Measurements from ENCODE around the gene TCN1.
"Not testable (repeated sequence)": the region's sequence is repeated elsewhere in the genome, so short reads cannot be mapped to it uniquely, and the experiment has no call there.

The TCN1 gene, protein sequence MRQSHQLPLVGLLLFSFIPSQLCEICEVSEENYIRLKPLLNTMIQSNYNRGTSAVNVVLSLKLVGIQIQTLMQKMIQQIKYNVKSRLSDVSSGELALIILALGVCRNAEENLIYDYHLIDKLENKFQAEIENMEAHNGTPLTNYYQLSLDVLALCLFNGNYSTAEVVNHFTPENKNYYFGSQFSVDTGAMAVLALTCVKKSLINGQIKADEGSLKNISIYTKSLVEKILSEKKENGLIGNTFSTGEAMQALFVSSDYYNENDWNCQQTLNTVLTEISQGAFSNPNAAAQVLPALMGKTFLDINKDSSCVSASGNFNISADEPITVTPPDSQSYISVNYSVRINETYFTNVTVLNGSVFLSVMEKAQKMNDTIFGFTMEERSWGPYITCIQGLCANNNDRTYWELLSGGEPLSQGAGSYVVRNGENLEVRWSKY

DNA sequence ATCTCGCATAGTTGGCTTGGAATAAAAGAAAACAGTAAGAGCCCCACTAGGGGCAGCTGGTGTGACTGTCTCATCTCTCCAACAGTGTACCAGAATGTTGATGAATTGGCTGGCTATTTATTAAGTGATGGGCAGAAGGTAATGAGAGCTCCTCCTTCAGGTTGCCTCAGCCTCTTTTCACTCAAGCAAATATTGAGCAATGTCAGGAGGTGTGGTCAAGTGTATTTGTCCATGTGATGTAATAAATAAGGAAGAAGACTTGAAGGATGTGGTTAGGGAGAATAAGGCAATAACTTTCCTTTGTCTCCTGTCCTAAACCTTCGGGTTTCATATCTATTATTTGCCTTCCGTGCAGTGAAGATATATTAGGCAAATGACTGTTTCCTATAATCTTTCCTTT lies at the start of gene TCN1:
TCN1 (minus strand) TSS at position 91 of the 400 bp plus-strand sequence; CDS start at position 74, 17 bp downstream.
- no peak for DNase-seq (ENCODE audit: low spot score)

DNA sequence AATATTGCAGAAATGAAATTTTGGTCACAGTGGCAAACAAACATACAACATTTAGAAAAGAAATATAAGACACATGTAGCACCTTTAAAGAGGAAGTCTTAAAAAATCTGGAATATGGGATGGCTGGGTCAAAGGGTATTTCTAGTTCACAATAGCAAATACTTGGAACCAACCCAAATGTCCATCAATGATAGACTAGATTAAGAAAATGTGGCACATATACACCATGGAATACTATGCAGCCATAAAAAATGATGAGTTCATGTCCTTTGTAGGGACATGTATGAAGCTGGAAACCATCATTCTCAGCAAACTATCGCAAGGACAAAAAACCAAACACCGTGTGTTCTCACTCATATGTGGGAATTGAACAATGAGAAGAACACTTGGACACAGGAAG lies 37.3 kb upstream of the TCN1 start:
- not testable (repeated sequence) for DNase-seq (ENCODE audit: low spot score)

DNA sequence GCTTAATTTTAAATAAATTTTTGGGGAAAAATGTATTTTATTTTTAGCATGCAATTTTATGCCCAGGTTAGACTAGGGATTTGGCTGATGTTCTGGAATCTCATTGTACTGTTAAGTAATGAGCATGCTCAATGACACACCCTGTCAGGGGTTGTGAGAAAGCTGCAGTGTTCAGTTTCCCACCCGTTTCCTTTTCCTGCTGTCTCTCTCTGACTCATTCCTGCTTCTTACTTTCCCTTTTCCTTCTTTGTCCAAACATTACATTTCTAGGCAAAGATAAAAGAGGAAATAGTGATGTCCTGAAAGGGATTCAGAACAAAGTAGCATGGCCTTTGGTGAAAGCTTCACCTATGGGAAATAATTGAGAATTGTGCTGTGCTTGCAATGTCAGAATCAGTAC lies 35.0 kb upstream of the TCN1 start:
- DNase-seq (ENCODE audit: low spot score), result no peak

DNA sequence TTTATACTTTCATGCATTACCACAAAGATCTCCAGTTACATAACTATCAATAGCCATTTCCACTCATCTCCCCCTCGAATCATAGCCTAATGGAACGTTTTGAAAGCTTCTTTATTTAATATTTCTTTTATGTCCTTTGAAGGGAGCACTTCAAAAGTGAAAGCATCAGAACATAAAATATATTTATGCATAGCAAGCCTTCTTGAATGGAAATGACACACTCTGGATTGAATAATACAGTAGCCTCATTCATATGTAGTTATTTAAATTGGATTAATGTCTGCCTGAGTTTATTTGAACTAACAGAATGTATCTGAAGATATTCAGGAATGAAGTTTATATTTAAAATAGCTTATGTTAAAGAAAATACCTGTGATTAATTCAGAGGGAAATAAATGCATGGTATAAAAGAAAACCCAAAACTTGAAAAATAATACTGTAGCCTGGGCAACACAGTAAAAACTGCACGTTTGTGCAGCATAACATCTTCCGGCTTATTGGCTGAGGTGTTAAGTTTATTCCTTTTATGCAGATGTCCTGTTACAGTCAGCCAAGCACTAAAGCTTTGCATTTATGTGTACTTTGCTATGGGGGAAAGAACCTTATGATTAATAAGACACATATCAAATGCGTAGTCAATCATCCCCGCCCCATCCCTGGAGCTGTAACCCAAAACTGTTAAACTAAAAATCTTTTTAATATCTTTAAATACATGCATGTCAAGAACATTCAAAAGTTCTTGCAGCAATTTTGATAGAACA lies 34.3 kb upstream of the TCN1 start:
- no peak for DNase-seq (ENCODE audit: low spot score)

DNA sequence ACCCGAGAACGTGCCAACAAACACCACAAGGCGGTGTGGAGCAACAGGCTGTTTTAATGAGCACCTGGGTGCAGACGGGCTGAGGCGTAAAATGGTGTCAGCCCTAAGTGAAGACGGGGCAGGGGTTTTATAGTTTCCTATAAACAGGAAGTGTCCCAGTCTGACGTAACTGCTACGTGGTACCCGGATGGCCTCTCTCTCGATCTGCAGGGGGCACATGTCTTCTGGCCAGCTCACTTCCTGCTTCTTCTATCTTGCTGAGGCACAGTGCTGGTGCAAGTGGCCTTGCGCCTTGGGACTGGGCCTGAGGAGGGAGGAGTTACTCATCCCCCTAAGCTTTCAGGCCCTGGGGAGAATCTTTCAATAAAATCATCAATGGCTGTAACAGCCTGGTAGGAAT lies 33.2 kb upstream of the TCN1 start:
- no peak for DNase-seq (ENCODE audit: low spot score)

DNA sequence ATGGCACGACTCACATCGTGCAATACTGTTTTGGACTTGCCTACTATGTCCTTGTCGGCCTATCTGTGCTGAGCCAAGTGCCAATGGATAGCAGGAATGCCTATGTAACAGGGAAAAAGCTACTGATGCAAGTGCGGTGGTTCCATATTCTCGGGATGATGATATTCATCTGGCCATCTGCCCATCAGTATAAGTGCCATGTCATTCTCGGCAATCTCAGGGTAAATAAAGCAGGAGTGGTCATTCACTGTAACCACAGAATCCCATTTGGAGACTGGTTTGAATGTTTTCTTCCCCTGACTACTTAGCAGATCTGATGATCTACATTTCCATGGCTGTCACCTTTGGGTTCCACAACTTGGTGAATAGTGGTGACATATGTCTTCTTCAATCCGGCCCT lies 32.4 kb upstream of the TCN1 start:
- DNase-seq (ENCODE audit: low spot score), result no peak

DNA sequence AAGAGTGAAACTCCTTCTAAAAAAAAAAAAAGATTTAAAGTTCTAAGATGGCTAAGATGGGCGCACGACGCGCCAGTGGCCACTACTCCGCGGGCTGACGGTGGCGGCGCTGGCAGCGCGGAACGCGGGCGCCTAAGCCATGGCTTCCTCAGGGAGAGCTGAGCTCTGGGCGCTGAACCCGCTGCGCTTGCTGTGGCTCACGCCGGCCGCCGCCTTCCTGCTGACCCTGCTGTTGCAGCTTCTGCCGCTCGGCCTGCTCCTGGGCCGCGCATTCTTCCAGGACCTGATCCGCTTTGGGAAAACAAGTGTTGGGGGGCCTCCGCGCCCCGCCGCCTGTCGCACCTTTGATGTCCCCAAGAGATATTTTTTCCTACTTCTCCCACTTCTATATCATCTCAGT lies 31.8 kb upstream of the TCN1 start:
- DNase-seq (ENCODE audit: low spot score), result no peak

DNA sequence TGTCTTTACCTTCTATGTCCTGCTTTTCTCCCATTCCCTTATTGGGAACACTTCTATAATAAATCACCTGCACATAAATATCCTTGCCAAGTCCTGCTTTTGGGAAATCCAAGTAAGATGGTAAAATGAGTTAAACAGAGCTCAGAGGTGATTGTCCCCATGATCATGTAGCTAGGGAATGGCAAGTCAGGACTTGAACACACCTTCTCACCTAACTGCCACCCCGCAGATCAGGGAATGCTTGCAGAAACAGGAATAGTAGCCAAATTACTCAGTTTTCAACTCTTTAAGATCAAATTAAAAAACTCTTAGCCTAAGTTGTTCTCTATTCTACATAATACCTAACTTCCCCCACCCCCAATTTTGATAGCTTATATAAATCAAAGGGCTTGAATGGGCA lies 28.3 kb upstream of the TCN1 start:
- DNase-seq (ENCODE audit: low spot score), result no peak

DNA sequence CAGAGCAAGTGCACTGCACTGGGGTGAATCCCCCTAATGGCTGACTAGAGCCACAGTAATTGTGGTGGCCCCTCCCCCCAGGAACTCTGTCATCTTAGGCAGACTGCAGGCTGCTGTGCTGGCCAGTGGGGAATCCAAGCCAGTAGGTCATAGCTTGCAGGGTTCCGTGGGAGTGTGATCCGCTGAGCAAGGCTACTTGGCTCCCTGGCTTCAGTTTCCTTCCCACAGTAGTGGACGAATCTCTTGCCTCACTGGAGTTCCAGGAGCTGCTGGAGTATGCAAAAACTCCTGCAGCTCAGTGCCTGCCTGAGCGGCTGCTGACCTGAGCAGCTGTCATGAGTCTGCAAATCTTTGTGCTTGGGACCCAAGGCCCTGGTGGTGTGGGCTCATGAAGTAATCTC lies 25.5 kb upstream of the TCN1 start:
- DNase-seq (ENCODE audit: low spot score), result no peak

DNA sequence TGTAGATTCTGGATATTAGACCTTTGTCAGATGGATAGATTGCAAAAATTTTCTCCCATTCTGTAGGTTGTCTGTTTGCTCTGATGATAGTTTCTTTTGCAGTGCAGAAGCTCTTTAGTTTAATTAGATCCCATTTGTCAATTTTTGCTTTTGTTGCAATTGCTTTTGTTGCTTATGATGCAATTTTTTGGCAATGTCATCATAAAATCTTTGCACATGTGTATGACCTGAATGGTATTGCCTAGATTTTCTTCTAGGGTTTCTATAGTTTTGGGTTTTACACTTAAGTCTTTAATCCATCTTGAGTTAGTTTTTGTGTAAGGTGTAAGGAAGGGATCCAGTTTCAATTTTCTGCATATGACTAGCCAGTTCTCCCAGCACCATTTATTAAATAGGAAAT lies 20.9 kb upstream of the TCN1 start:
- not testable (repeated sequence) for DNase-seq (ENCODE audit: low spot score)

DNA sequence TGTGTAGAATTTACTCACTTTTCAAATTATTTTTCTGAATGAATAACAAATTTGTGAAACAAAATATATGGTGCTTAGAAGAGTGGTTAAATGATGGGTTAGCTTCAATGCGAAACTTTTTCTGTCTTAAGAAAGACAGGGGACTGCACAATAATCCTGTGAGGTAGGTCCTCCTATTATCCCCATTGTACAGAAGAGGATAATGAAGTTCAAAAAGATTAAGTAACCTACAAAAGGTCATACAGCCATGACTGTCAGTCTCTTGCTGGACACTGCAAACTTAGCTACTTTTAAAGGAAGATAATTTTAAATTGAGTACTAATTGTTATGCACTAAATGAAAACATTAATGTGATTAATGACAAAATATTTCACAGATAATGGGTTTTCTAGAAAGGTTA lies 17.3 kb upstream of the TCN1 start:
- DNase-seq (ENCODE audit: low spot score), result no peak

DNA sequence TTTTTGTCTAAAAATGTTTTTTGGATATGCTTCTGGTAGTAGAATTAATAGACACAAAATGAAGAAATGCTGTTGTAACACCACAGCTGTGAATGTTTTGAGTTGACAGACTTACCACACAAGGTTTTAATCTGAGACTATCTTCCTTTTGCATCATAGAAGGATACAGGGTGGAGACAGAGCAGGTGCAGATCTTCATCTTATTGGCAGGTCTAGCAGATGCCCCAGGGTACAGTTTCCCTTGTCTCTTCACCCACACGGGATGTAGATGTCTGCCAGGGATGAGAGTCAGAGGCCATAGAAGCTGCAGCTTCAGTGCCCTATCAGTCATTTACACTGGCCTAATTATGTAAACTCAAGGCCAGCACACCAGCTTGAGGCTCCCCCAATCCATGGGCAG lies 13.3 kb upstream of the TCN1 start:
- no peak for DNase-seq (ENCODE audit: low spot score)

DNA sequence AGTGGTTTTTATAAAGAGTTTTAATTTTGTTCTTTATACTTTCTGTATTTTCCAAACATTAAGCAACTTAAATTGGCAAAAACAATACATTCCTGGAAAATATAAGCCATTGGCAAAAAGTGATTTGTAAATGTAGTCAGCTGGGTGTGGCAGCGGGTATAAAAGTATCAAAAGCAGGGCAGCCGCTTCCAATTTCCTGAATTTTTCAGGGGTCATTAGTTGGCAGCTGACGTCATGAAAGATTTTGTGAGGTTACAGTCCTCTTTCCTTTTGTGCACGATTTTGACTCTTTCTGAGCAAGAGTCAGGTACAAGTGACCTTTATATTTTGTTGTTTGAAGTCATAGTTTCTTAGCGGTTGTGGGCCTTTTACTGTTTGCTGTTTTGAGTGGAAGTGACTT lies 12.3 kb upstream of the TCN1 start, which contains the start of gene OOSP3:
OOSP3 (plus strand) TSS at position 208 of the 400 bp plus-strand sequence; CDS start at position 235, 27 bp downstream.
- DNase-seq (ENCODE audit: low spot score), result no peak

DNA sequence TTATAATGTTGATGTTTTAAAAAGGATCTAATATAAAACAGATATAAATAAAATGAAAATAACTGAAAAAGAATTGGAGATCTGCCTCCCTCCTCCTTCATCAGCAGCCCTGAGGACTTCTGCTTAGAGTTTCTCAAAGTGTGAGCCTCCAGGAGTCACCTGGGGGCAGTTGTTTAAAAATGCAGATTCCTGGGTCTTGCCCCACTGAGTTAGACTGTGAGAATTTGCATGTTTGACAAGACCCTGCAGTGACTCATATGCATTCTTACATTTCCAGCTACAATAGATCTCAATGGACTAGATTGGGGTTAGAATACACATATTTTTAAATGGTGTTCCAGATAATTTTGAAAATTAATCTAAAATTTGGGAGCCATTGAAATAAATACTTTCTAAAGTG lies 11.5 kb upstream of the TCN1 start:
- no peak for DNase-seq (ENCODE audit: low spot score)

DNA sequence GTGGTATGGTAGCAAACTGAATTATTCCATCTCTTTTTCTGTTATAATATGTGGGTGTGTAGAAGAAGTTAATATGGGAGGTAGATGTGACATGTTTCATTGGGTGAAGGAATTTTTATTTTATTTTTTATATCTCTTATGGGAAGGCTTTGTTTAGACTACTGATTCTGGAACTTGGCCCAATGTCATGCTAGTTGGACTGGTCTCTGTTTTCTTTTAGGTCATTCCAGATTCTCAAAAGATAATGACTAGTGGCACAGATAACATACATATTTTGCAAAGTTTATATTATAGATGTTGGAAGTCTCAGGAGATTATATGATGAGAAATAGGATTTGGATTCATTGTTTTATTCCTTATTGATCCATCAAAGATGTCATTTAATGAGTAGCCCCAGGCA lies 11.0 kb upstream of the TCN1 start:
- DNase-seq (ENCODE audit: low spot score), result no peak

DNA sequence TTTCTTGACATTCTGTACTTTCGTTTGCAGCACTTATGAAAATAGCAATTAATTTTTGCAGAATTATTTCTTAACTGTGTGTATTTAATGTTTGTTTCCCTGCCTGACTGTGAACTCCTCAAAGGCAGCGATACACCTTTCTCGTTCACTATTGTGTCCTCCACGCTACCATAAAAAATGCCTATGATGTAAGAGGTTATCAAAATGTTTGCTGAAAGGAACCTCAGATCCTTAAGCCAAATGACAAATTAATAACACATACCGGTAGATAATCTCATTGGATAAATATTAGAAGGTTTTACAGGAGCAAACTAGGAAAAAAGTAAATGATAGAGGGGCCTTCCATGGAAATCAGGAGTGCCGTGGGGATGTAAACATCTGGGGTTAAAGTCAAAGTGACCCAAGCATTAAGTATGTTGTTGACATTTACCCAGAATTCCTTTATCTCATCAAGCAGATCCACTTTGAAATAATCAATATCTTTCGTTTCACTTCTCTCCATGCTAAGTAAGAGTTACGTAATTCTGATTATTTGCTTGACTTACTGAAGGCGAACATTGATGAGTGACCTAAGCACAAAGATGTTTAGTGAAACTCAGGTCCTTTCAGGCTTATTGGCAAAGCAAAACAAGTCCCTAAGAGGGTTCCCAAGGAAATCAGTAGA lies 9.7 kb upstream of the TCN1 start:
- no peak for DNase-seq (ENCODE audit: low spot score)

DNA sequence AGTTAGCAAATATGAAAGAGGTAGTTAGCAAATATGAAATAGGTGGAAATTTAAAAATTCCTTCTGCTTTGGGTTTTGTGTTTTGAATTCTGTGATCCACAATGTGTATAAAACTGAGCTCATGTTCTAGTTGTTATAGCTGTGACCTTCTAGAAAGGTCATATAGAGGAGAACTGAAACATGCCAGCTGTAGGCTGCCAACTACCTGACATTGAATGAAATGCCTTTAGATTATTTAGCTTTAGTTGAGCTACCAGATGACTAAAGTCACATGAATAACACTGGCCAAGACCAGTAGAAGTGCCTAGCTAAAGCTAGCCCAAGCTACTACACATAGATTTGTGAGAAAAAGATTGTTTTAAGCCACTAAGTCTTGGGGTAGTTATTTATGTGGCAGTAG lies 5.8 kb upstream of the TCN1 start:
- no peak for DNase-seq (ENCODE audit: low spot score)

DNA sequence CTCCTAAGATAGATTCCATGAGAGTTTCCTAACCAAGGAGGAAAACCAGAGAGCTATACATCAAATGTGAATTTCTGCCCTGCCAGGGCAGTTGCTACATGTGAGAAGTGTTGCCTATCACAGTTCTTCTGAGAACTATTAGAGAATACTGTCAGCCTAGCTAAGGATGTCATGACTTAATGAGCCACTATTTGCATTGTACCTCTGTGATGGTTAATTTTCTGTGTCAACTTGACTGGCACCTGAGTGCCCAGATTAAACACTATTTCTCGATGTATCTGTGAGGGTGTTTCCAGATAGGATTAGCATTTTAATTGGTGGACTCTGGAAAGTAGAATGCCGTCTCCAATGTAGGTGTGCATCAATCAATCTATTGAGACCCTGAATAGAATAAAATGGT lies 1.7 kb upstream of the TCN1 start:
- DNase-seq (ENCODE audit: low spot score), result no peak

DNA sequence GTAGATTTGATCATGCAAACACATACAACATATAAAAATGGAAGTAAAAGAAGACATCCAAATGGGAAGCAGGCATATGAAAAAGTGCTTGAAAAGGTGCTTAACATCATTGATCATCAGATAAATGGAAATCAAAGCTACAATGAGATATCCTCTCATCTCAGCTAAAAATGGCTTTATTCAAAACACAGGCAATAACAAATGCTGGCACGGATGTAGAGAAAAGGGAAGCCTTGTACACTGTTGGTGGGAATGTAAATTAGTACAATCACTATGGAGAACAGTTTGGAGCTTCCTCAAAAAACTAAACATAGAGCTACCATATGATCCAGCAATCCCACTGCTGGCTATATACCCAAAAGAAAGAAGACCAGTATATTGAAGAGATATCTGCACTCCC lies 549 bp upstream of the TCN1 start:
- no peak for DNase-seq (ENCODE audit: low spot score)

DNA sequence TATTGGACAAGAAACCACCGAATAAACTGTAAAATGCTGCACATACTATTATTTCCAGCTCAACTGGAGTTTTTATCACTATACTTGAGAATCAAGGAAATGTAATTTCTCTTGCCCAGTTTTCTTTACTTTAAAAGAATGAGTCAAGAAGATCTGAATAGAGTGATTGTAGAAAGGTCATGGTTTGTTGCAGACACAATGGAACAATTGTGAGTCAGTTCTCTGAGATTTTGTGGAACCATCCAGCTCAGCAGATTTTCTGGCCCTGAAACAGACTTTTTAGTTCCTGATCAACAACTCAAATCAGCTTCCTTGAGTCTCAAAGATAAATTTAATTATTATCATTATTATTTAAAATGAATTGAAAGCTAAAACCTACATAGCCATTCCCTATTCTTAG lies 1.3 kb downstream of the TCN1 start:
- DNase-seq (ENCODE audit: low spot score), result no peak

DNA sequence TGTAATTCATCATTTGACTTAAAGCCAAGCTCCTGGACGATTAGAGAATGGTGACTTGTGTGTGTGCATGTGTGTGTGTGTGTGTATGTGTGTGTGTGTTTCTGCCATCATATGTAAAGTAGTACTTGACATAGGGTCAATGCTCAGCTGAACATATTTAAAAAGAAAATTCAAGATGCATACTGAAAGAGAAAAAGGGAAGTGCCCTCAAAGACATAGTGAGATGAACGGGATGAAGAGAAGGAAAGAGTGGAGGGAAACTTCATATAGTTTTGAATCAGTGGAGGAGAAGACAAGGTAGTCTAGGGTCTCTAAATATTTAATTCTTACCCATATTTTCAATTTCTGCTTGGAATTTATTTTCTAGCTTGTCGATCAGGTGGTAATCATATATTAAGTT lies 4.0 kb downstream of the TCN1 start:
- DNase-seq (ENCODE audit: low spot score), result no peak

DNA sequence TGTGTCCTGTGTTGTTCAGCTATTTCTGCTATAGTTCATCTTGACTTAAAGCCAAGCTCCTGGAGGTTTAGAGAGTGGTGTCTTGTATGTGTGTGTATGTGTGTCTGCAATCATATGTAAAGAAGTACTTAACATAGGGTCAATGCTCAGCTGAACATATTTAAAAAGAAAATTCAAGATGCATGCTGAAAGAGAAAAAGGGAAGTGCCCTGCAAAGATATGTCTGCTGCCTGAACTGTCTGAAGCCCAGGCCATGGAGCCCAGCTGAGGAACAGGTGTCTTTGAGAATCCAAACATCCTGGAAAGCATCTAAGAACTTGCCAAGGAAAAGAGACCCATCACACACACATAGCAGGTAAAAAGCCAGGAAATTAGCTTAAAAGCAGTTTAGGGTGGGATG lies 6.6 kb downstream of the TCN1 start:
- no peak for DNase-seq (ENCODE audit: low spot score)

All from activated CD4-positive, alpha-beta T cell treated with anti-CD3 and anti-CD28 coated beads, Interleukin-2, Interleukin-4, amounts not matched to agents 100 ng/mL and 50 ng/mL, durations not matched to agents 16 hours and 8 hours (primary cell).